Endothelial cell of umbilical vein (primary cell): ENCODE measurements around the gene HEPH. TPM values are rescaled to one million over a fixed set of nuclear protein-coding genes. Genes with fewer than 3 reads are reported as not detected.

Source experiments
- BruUV-seq: library from RNA; stranded (reverse); fragments of 400-500 nt; replicated peaks from 2 replicates; lab custom pipeline; 2021; lab: Mats Ljungman, UMichigan
- CTCF ChIA-PET: fragments of 300-600, 350-600 bp; sonication (Branson Sonifier 250); formaldehyde crosslinking; loops from one replicate; lab custom pipeline; 2021; ENCODE audit warnings: antibody characterized with exemption, inconsistent platforms; lab: Charles Lee
- POLR2A ChIA-PET: fragments of 300-600, 350-600 bp; sonication (Branson Sonifier 250); formaldehyde crosslinking; loops from one replicate; lab custom pipeline; 2021; ENCODE audit warnings: antibody characterized with exemption, inconsistent platforms; lab: Charles Lee
- DNase-seq: peaks from one replicate; pipeline ENCODE4 v3.0.0-alpha.2; 2011; ENCODE audit warnings: low read depth, low spot score
- FAIRE-seq: peaks from 2 replicates; lab custom pipeline; 2011; peaks lifted over from hg19 to GRCh38; lab: Jason Lieb, UNC
- H2AFZ ChIP-seq: 2 replicates; pipeline ENCODE4 v1.6.0; 2012; ENCODE audit warnings: low read depth, low read length, control low read depth, inconsistent platforms
- H3K27ac ChIP-seq: 2 replicates; pipeline ENCODE4 v1.5.1; 2011; ENCODE audit warnings: low read depth, mild to moderate bottlenecking, control low read depth, low read length, moderate library complexity; ENCODE audit not compliant: insufficient read depth
- H3K27me3 ChIP-seq, 2 experiments: 2 replicates each; pipeline versions ENCODE4 v1.6.0 to v1.6.1; 2011; ENCODE audit warnings: low read length in 2 of 2, mixed read lengths in 1 of 2; ENCODE audit not compliant: control insufficient read depth in 2 of 2, insufficient read depth in 2 of 2
- H3K36me3 ChIP-seq, 2 experiments: 2 replicates in 1 of 2; 3 replicates in 1 of 2; pipeline ENCODE4 v1.5.1; 2011; ENCODE audit warnings: low read length in 2 of 2, mild to moderate bottlenecking in 1 of 2, moderate library complexity in 1 of 2; ENCODE audit not compliant: control insufficient read depth in 2 of 2, insufficient read depth in 2 of 2; ENCODE audit errors: extremely low read depth in 1 of 2
- H3K4me1 ChIP-seq: 3 replicates; pipeline ENCODE4 v1.5.1; 2011; ENCODE audit warnings: mild to moderate bottlenecking, low read length; ENCODE audit not compliant: control insufficient read depth, insufficient read depth; ENCODE audit errors: extremely low read depth
- H3K4me2 ChIP-seq: 2 replicates; pipeline ENCODE4 v1.6.1; 2011; ENCODE audit warnings: low read length, control low read depth, mixed read lengths; ENCODE audit not compliant: insufficient read depth
- H3K4me3 ChIP-seq, 3 experiments: fragments of 200-600 bp in 1 of 3; sonication (generic), shearing (Covaris generic) in 1 of 3; replicated peaks in 1 of 3; 2 replicates each; pipeline ENCODE4 v1.5.1; 2011 to 2016; ENCODE audit warnings: control low read depth in 3 of 3, low read length in 3 of 3, mild to moderate bottlenecking in 2 of 3, inconsistent platforms in 1 of 3, low read depth in 1 of 3, moderate library complexity in 1 of 3; ENCODE audit not compliant: insufficient read depth in 1 of 3
- H3K79me2 ChIP-seq: 2 replicates; pipeline ENCODE4 v1.6.0; 2012; ENCODE audit warnings: low read length, inconsistent platforms; ENCODE audit not compliant: control insufficient read depth, insufficient read depth
- H3K9ac ChIP-seq: replicated peaks from 2 replicates; pipeline ENCODE3; 2011; ENCODE audit warnings: low read length, control low read depth; ENCODE audit not compliant: insufficient read depth; ENCODE audit errors: extremely low read depth
- H3K9me1 ChIP-seq: replicated peaks from 3 replicates; pipeline ENCODE4 v1.6.0; 2011; ENCODE audit warnings: mild to moderate bottlenecking, low read length; ENCODE audit not compliant: control insufficient read depth, insufficient read depth; ENCODE audit errors: extremely low read depth
- H3K9me3 ChIP-seq: replicated peaks from 2 replicates; pipeline ENCODE4 v1.5.1; 2012; ENCODE audit warnings: low read length, inconsistent platforms; ENCODE audit not compliant: control insufficient read depth, insufficient read depth
- H4K20me1 ChIP-seq: replicated peaks from 2 replicates; pipeline ENCODE3; 2011; ENCODE audit warnings: mild to moderate bottlenecking, low read length; ENCODE audit not compliant: control insufficient read depth, insufficient read depth; ENCODE audit errors: extremely low read depth
- EZH2 ChIP-seq: IDR thresholded peaks from 2 replicates; pipeline ENCODE4 v1.6.1; 2012; ENCODE audit warnings: borderline replicate concordance, low read depth, mild to moderate bottlenecking, moderate library complexity, low read length, inconsistent platforms; ENCODE audit not compliant: severe bottlenecking
- FOS ChIP-seq: IDR thresholded peaks from 2 replicates; pipeline ENCODE4 v1.6.1; 2011; ENCODE audit warnings: mild to moderate bottlenecking, low read length, moderate library complexity, borderline replicate concordance; ENCODE audit not compliant: insufficient read depth
- GATA2 ChIP-seq: IDR thresholded peaks from 2 replicates; pipeline ENCODE4 v1.7.0; 2011; ENCODE audit warnings: low read depth, mild to moderate bottlenecking, moderate library complexity, mixed read lengths, low read length; ENCODE audit not compliant: insufficient read length, insufficient read depth
- JUN ChIP-seq: IDR thresholded peaks from 2 replicates; pipeline ENCODE4 v1.6.1; 2011; ENCODE audit warnings: borderline replicate concordance, low read depth; ENCODE audit not compliant: insufficient read length, insufficient read depth
- MYC ChIP-seq: IDR thresholded peaks from one replicate; pipeline ENCODE4 v1.6.1; 2011; ENCODE audit warnings: mild to moderate bottlenecking, low read depth, low read length
- POLR2A ChIP-seq: IDR thresholded peaks from 2 replicates; pipeline ENCODE4 v1.6.1; 2012; ENCODE audit warnings: low read depth, mild to moderate bottlenecking, control low read depth, low read length
- POLR2AphosphoS5 ChIP-seq: IDR thresholded peaks from 2 replicates; pipeline ENCODE4 v1.6.1; 2012; ENCODE audit warnings: low read depth, mild to moderate bottlenecking, control low read depth, low read length, moderate library complexity; ENCODE audit not compliant: insufficient read depth
- dilution Hi-C: fragments of 300-500 bp; cut with MboI; formaldehyde crosslinking; loops from one replicate; pipeline ENCODE4 v1.15.0; 2019; ENCODE audit warnings: low sequenced_read_pairs; ENCODE audit not compliant: extremely low pct_ligation_motif_present
- intact Hi-C: fragments of 100-400 bp; cut with micrococcal nuclease; formaldehyde crosslinking; loops from one replicate; pipeline ENCODE4 v1.10.0; 2022
- polyA plus RNA-seq, 4 experiments: library from polyadenylated mRNA; depleted of rRNA in 3 of 4; stranded (reverse) in 3 of 4; unstranded in 1 of 4; fragments of >200 nt; gene quantifications; 2 replicates each; pipeline versions ENCODE4 v1.2.1 to v1.2.3, GENCODE V29; 2011 to 2012; ENCODE audit warnings: missing spikeins in 1 of 4
- total RNA-seq: library from RNA; stranded (reverse); gene quantifications from 2 replicates; pipeline ENCODE4 v1.2.3, GENCODE V29; 2021
- TF ChIP-seq, protein P1 (sequence below), 2 donors: IDR thresholded peaks; 1 replicate in 1 of 2; 2 replicates in 1 of 2; pipeline ENCODE4 v1.5.1; 2011; ENCODE audit warnings: low read length in 2 of 2, mild to moderate bottlenecking in 2 of 2, moderate library complexity in 2 of 2, control low read depth in 1 of 2, inconsistent platforms in 1 of 2, low read depth in 1 of 2; ENCODE audit not compliant: insufficient read depth in 1 of 2; ENCODE audit errors: extremely low read depth in 1 of 2
- TF ChIP-seq, protein P2 (sequence below): IDR thresholded peaks from 2 replicates; pipeline ENCODE4 v1.6.1; 2011; ENCODE audit not compliant: insufficient read depth, insufficient read length

HEPH gene
- total and polyA plus RNA-seq, 2 donors (not counting 3 experiments of a cell fraction or from before 2014, with no cell fraction given), result 0.08 to 0.20 TPM

DNA sequence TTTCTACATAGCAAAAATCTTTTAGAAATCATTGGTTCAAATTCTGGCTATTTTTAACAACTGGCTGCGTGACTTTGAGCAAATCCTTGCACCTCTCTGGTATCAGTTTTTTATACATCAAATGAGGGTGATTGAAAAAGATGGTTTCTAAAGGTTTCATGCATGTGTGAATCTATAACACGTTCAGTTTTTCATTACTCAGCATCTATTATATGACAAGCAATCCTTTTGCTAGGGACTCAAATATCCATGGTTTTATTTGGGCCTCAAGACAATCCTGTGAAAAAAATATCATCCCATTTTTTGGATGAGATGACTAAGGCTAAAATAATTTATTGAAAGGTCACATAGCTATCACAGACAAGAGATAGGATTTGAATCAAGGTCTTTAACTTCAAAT lies 884 bp downstream of the HEPH start:
- no peak overlapping the region for H3K4me2 ChIP-seq
- ChIA-PET POLR2A (no interaction called here), CTCF (no interaction called here)
- no peak overlapping the region for H3K27ac ChIP-seq
- BruUV-seq, result no TSS peak
- no peaks in the 10 kb centered on the region for H3K9me3 ChIP-seq
- no peaks in the 10 kb centered on the region for H3K27me3 ChIP-seq
- FAIRE-seq (no peak), DNase-seq (no peak)
- H2AFZ ChIP-seq, result no peak overlapping the region
- no peaks in the 10 kb centered on the region for H3K4me1 ChIP-seq
- H3K9me1 ChIP-seq, result no peaks in the 10 kb centered on the region
- H3K4me3 ChIP-seq, result no peak overlapping the region
- H4K20me1 ChIP-seq, result no peaks in the 10 kb centered on the region
- TF ChIP-seq JUN, result no peak
- TF ChIP-seq MYC, result no peak
- dilution Hi-C loops (no loop called here), intact Hi-C loops (no loop called here)
- no peak overlapping the region for H3K9ac ChIP-seq
- no peaks in the 10 kb centered on the region for H3K79me2 ChIP-seq
- H3K36me3 ChIP-seq, result no peaks in the 10 kb centered on the region

DNA sequence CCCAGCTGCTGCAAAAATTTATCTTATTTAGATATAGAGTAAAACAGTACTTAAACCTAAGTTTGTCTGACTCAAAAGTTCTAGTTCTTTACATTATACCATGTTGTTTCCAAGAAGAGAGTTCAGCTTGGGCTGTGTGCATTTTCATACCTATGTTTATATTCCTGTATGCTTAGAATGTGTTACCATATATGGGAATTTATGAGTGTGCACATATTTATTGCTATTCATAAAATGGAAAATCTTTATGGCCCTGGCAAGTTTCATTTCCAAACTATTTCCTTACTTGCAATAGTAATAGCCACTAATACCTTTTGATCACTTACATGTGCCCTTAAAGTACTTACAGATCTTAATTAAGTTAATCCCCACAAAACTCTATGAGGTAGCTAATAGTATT lies 2.6 kb downstream of the HEPH start:
- FAIRE-seq (no peak), DNase-seq (no peak)
- BruUV-seq, result no TSS peak
- H3K9me3 ChIP-seq, result no peaks in the 10 kb centered on the region
- no peaks in the 10 kb centered on the region for H3K79me2 ChIP-seq
- no peak overlapping the region for H3K27ac ChIP-seq
- CTCF ChIA-PET, result no interaction called here
- H3K4me1 ChIP-seq, result no peaks in the 10 kb centered on the region
- dilution Hi-C loops, result no loop called here
- no peaks in the 10 kb centered on the region for H3K9me1 ChIP-seq
- no peak overlapping the region for H2AFZ ChIP-seq
- POLR2A ChIA-PET, result no interaction called here
- no peaks in the 10 kb centered on the region for H3K36me3 ChIP-seq
- TF ChIP-seq JUN (no peak), POLR2A (no peak), FOS (no peak), GATA2 (no peak), POLR2AphosphoS5 (no peak), EZH2 (no peak), MYC (no peak)
- TF ChIP-seq, protein P1, sequence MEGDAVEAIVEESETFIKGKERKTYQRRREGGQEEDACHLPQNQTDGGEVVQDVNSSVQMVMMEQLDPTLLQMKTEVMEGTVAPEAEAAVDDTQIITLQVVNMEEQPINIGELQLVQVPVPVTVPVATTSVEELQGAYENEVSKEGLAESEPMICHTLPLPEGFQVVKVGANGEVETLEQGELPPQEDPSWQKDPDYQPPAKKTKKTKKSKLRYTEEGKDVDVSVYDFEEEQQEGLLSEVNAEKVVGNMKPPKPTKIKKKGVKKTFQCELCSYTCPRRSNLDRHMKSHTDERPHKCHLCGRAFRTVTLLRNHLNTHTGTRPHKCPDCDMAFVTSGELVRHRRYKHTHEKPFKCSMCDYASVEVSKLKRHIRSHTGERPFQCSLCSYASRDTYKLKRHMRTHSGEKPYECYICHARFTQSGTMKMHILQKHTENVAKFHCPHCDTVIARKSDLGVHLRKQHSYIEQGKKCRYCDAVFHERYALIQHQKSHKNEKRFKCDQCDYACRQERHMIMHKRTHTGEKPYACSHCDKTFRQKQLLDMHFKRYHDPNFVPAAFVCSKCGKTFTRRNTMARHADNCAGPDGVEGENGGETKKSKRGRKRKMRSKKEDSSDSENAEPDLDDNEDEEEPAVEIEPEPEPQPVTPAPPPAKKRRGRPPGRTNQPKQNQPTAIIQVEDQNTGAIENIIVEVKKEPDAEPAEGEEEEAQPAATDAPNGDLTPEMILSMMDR (IDR thresholded peaks at IDR 0.05; ENCODE audit: extremely low read depth in 1 of 2, insufficient read depth in 1 of 2, low read depth in 1 of 2, low read length in 2 of 2), result no peak
- TF ChIP-seq, protein P2, sequence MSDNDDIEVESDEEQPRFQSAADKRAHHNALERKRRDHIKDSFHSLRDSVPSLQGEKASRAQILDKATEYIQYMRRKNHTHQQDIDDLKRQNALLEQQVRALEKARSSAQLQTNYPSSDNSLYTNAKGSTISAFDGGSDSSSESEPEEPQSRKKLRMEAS, result no peak
- H3K4me3 ChIP-seq, result no peak overlapping the region
- H3K4me2 ChIP-seq, result no peak overlapping the region
- intact Hi-C loops, result no loop called here
- no peaks in the 10 kb centered on the region for H4K20me1 ChIP-seq
- no peaks in the 10 kb centered on the region for H3K27me3 ChIP-seq
- H3K9ac ChIP-seq, result no peak overlapping the region
